Prostate gland (tissue), 2 donors: ENCODE measurements around the gene TMEM25.

Experiments used
- CTCF ChIP-seq, 4 experiments: fragments of 200-600 bp in 2 of 4; fragments of 450-650 bp in 2 of 4; sonication (generic) in 2 of 4; IDR thresholded peaks; 1 replicate in 3 of 4; 2 replicates in 1 of 4; pipeline ENCODE4 v1.5.1; 2016 to 2019; ENCODE audit warnings: antibody characterized with exemption in 4 of 4, mild to moderate bottlenecking in 2 of 4, moderate library complexity in 2 of 4
- POLR2A ChIP-seq: fragments of 450-650 bp; IDR thresholded peaks from one replicate; pipeline ENCODE4 v1.6.1; 2016; ENCODE audit warnings: antibody characterized with exemption, mild to moderate bottlenecking

- no peak for TF ChIP-seq CTCF (IDR thresholded peaks at IDR 0.05)
- TF ChIP-seq POLR2A = no peak
These were observed 3.1 kb downstream of the TMEM25 start for GRCh38 chr11:118533769-118534729.
